GM21423 (cell line): Measurements from ENCODE around the gene DPEP2NB.
"Not testable (repeated sequence)": the region's sequence is repeated elsewhere in the genome, so short reads cannot be mapped to it uniquely, and the experiment has no call there.

ENCODE experiments used
- ATAC-seq: cut with Tn5 transposase; IDR thresholded peaks from one replicate; pipeline ENCODE4 v1.9.1; 2021; ENCODE audit warnings: mild to moderate bottlenecking, moderate library complexity; ENCODE audit not compliant: unreplicated experiment

The DPEP2NB gene

GRCh38 chr16:68019167-68019680, 3.5 kb upstream of the DPEP2NB start:
- no peak for ATAC-seq

GRCh38 chr16:68013440-68013839, 2.3 kb downstream of the DPEP2NB start:
- no peak for ATAC-seq

- ATAC-seq = not testable (repeated sequence)
Observed at GRCh38 chr16:68009872-68010271, 5.8 kb downstream of the DPEP2NB start.

GRCh38 chr16:68009157-68009735, 6.5 kb downstream of the DPEP2NB start:
- no peak for ATAC-seq

GRCh38 chr16:68005786-68006286, 9.9 kb downstream of the DPEP2NB start:
- no peak for ATAC-seq

GRCh38 chr16:68005211-68005610, 10.5 kb downstream of the DPEP2NB start:
- no peak for ATAC-seq

- ATAC-seq = no peak
Observed at GRCh38 chr16:68003031-68003430, 12.7 kb downstream of the DPEP2NB start.

GRCh38 chr16:68000450-68000849, 15.3 kb downstream of the DPEP2NB start:
- no peak for ATAC-seq

GRCh38 chr16:67999985-68000384, 15.7 kb downstream of the DPEP2NB start:
- no peak for ATAC-seq

GRCh38 chr16:67998779-67999688, 16.7 kb downstream of the DPEP2NB start, which contains the start of gene DPEP2:
TSS of gene DPEP2 (minus strand) at chr16:67999484. CDS start at chr16:67993212, 6,272 bp downstream.
- ATAC-seq = not testable (repeated sequence)

- not testable (repeated sequence) for ATAC-seq
Observed at GRCh38 chr16:67998231-67998778, 17.4 kb downstream of the DPEP2NB start.

GRCh38 chr16:67996666-67997065, 19.0 kb downstream of the DPEP2NB start:
- ATAC-seq = no peak

GRCh38 chr16:67995423-67995822, 20.3 kb downstream of the DPEP2NB start:
- no peak for ATAC-seq

GRCh38 chr16:67994040-67994408, 21.7 kb downstream of the DPEP2NB start:
- ATAC-seq = not testable (repeated sequence)

- peak; percentile 73 for ATAC-seq
Observed at GRCh38 chr16:67993207-67994039, 22.3 kb downstream of the DPEP2NB start.

- no peak for ATAC-seq
Observed at GRCh38 chr16:67992661-67993206, 23.0 kb downstream of the DPEP2NB start.

- ATAC-seq = no peak
Observed at GRCh38 chr16:67990018-67990386, 25.7 kb downstream of the DPEP2NB start.

GRCh38 chr16:67989322-67990017, 26.2 kb downstream of the DPEP2NB start:
- no peak for ATAC-seq

GRCh38 chr16:67988675-67989074, 27.0 kb downstream of the DPEP2NB start:
- no peak for ATAC-seq
